Caco-2 (cell line): ENCODE results near the gene NFU1. TPM values are rescaled to one million over a fixed set of nuclear protein-coding genes. Genes with fewer than 3 reads are reported as not detected.
A peak's percentile ranks its signal among the peaks of the same experiment; 100 is the strongest.

Experiments
- BruUV-seq: library from RNA; stranded (reverse); fragments of 400-500 nt; replicated peaks from 2 replicates; lab custom pipeline; 2021; lab: Mats Ljungman, UMichigan
- CTCF ChIA-PET: fragments of 300-600 bp; sonication (Branson Sonifier 250); formaldehyde crosslinking; loops from one replicate; lab custom pipeline; 2022; ENCODE audit warnings: antibody characterized with exemption; lab: Charles Lee
- POLR2A ChIA-PET: fragments of 300-600 bp; sonication (Branson Sonifier 250); formaldehyde crosslinking; loops from one replicate; lab custom pipeline; 2022; ENCODE audit warnings: antibody characterized with exemption; lab: Charles Lee
- DNase-seq, 2 experiments: peaks; one replicate each; pipeline versions ENCODE4 v3.0.0 to v3.0.0-alpha.2; 2020 to 2022
- H3K27me3 ChIP-seq: replicated peaks from 2 replicates; pipeline ENCODE4 v1.6.0; 2011; ENCODE audit warnings: low read length; ENCODE audit not compliant: control insufficient read depth, insufficient read depth
- H3K36me3 ChIP-seq: 2 replicates; pipeline ENCODE4 v1.5.1; 2011; ENCODE audit warnings: low read length; ENCODE audit not compliant: control insufficient read depth, insufficient read depth
- H3K4me1 ChIP-seq: fragments of 250-450 bp; sonication (Bioruptor Pico); 2 replicates; pipeline ENCODE4 v1.5.1; 2020; ENCODE audit warnings: mild to moderate bottlenecking
- H3K4me3 ChIP-seq: 2 replicates; pipeline ENCODE4 v1.5.1; 2011; ENCODE audit warnings: low read depth, mild to moderate bottlenecking, control low read depth, low read length
- H3K9me3 ChIP-seq: fragments of 250-450 bp; sonication (Bioruptor Pico); 2 replicates; pipeline ENCODE4 v1.5.1; 2020; ENCODE audit warnings: mild to moderate bottlenecking, moderate library complexity
- H3K27ac Mint-ChIP-seq: one replicate; pipeline ENCODE4 v1.8.0; 2022; ENCODE audit warnings: mixed read lengths; ENCODE audit not compliant: unreplicated experiment
- H3K27me3 Mint-ChIP-seq: one replicate; pipeline ENCODE4 v1.8.0; 2022; ENCODE audit warnings: mixed read lengths; ENCODE audit not compliant: insufficient read depth, unreplicated experiment
- H3K36me3 Mint-ChIP-seq: one replicate; pipeline ENCODE4 v1.8.0; 2022; ENCODE audit warnings: mild to moderate bottlenecking, mixed read lengths; ENCODE audit not compliant: insufficient read depth, unreplicated experiment
- H3K4me1 Mint-ChIP-seq: one replicate; pipeline ENCODE4 v1.8.0; 2022; ENCODE audit warnings: low read depth, mixed read lengths; ENCODE audit not compliant: unreplicated experiment
- H3K4me3 Mint-ChIP-seq: one replicate; pipeline ENCODE4 v1.8.0; 2022; ENCODE audit warnings: mild to moderate bottlenecking, moderate library complexity, mixed read lengths; ENCODE audit not compliant: unreplicated experiment
- H3K9me3 Mint-ChIP-seq: one replicate; pipeline ENCODE4 v1.8.0; 2022; ENCODE audit warnings: mixed read lengths; ENCODE audit not compliant: unreplicated experiment
- CTCF ChIP-seq, 2 experiments: fragments of 200-600 bp in 1 of 2; IDR thresholded peaks; 1 replicate in 1 of 2; 2 replicates in 1 of 2; pipeline versions ENCODE4 v1.5.1 to v1.8.0; 2011 to 2022; ENCODE audit warnings: antibody characterized with exemption in 1 of 2, control low read depth in 1 of 2, inconsistent platforms in 1 of 2, low read depth in 1 of 2, low read length in 1 of 2, mild to moderate bottlenecking in 1 of 2, moderate library complexity in 1 of 2; ENCODE audit not compliant: insufficient read depth in 1 of 2, severe bottlenecking in 1 of 2, unreplicated experiment in 1 of 2
- intact Hi-C: fragments of 100-400 bp; cut with micrococcal nuclease; formaldehyde crosslinking; loops from one replicate; pipeline ENCODE4 v1.10.0; 2022; ENCODE audit not compliant: unreplicated experiment
- total RNA-seq: library from RNA; stranded (reverse); gene quantifications from 2 replicates; pipeline ENCODE4 v1.2.3, GENCODE V29; 2022

The NFU1 gene
- total RNA-seq, 1 experiment from 2014 or later, result 85.3 TPM

- no peaks in the 10 kb centered on the region for H3K27me3 ChIP-seq
- no peak for TF ChIP-seq CTCF (IDR thresholded peaks at IDR 0.05; ENCODE audit: insufficient read depth in 1 of 2, low read depth in 1 of 2, low read length in 1 of 2, severe bottlenecking in 1 of 2, unreplicated experiment in 1 of 2)
- H3K36me3 Mint-ChIP-seq, result peaks cover 20% of the 10 kb centered on the region
- peak overlapping the region; percentile 88 for H3K27ac Mint-ChIP-seq
- H3K36me3 ChIP-seq, result no peaks in the 10 kb centered on the region
- peak overlapping the region; percentile 75 for H3K4me3 Mint-ChIP-seq
- POLR2A ChIA-PET, result interaction anchor here (0.6 to 2.1 kb wide), 10 partner anchors 13 to 633 kb away, joined by 3 to 16 read pairs (median 4); no protein-coding TSS in a partner anchor
- no peaks in the 10 kb centered on the region for H3K27me3 Mint-ChIP-seq
- H3K9me3 ChIP-seq, result peaks cover 5% of the 10 kb centered on the region; the same call in 1 of the 2 replicates
- intact Hi-C loops, result loop anchor here (2.0 to 5.0 kb wide), 3 partner anchors 45 to 205 kb away; partner anchors contain the start of genes AAK1 and GFPT1
- H3K4me1 Mint-ChIP-seq, result peaks cover 7% of the 10 kb centered on the region
- peak overlapping the region; percentile 51 for H3K4me3 ChIP-seq
- no peak for DNase-seq
- H3K9me3 Mint-ChIP-seq, result no peaks in the 10 kb centered on the region
- peaks cover 15% of the 10 kb centered on the region for H3K4me1 ChIP-seq
- TSS peak; percentile 81 for BruUV-seq
- CTCF ChIA-PET, result interaction anchor here (0.8 to 1.9 kb wide), 6 partner anchors 13 to 123 kb away, joined by 3 to 11 read pairs (median 5); no protein-coding TSS in a partner anchor
Measured at GRCh38 chr2:69437751-69438154, 518 bp upstream of the NFU1 start.

GRCh38 chr2:69436596-69436937 lies 668 bp downstream of the NFU1 start:
- no peak for DNase-seq

GRCh38 chr2:69434753-69435152 lies 2.5 kb downstream of the NFU1 start:
- CTCF ChIA-PET, result no interaction called here

More at GRCh38 chr2:69436596-69436937, 668 bp downstream of the NFU1 start:
- peaks cover 15% of the 10 kb centered on the region for H3K4me1 ChIP-seq
- H3K9me3 Mint-ChIP-seq, result no peaks in the 10 kb centered on the region
- POLR2A ChIA-PET, result interaction anchor here (0.5 to 2.1 kb wide), 6 partner anchors 14 to 134 kb away, joined by 3 to 16 read pairs (median 4); no protein-coding TSS in a partner anchor
- H3K4me1 Mint-ChIP-seq, result peaks cover 7% of the 10 kb centered on the region
- no peaks in the 10 kb centered on the region for H3K27me3 ChIP-seq
- BruUV-seq, result no TSS peak
- peak overlapping the region; percentile 51 for H3K4me3 ChIP-seq
- H3K27ac Mint-ChIP-seq, result peak overlapping the region; percentile 88
- H3K4me3 Mint-ChIP-seq, result peak overlapping the region; percentile 75
- CTCF ChIA-PET, result interaction anchor here (0.6 to 1.9 kb wide), 10 partner anchors 14 to 493 kb away, joined by 3 to 11 read pairs (median 4); no protein-coding TSS in a partner anchor
- no peak for TF ChIP-seq CTCF (IDR thresholded peaks at IDR 0.05; ENCODE audit: insufficient read depth in 1 of 2, low read depth in 1 of 2, low read length in 1 of 2, severe bottlenecking in 1 of 2, unreplicated experiment in 1 of 2)
- no peaks in the 10 kb centered on the region for H3K36me3 ChIP-seq
- intact Hi-C loops, result loop anchor here (2.0 to 5.0 kb wide), 3 partner anchors 46 to 206 kb away; partner anchors contain the start of genes AAK1 and GFPT1
- H3K36me3 Mint-ChIP-seq, result peaks cover 20% of the 10 kb centered on the region
- no peaks in the 10 kb centered on the region for H3K27me3 Mint-ChIP-seq
- peaks cover 5% of the 10 kb centered on the region; the same call in 1 of the 2 replicates for H3K9me3 ChIP-seq

More at GRCh38 chr2:69434753-69435152, 2.5 kb downstream of the NFU1 start:
- Mint-ChIP-seq H3K4me3 (peak overlapping the region; percentile 8), H3K36me3 (peaks cover 20% of the 10 kb centered on the region), H3K4me1 (peaks cover 7% of the 10 kb centered on the region), H3K27me3 (no peaks in the 10 kb centered on the region), H3K9me3 (no peaks in the 10 kb centered on the region), H3K27ac (peak overlapping the region; percentile 21)
- no peak for DNase-seq
- no TSS peak for BruUV-seq
- no peaks in the 10 kb centered on the region for H3K27me3 ChIP-seq
- intact Hi-C loops, result loop anchor here (5.0 kb wide), 1 partner anchor 208 kb away; the partner anchor contains the start of gene AAK1
- H3K36me3 ChIP-seq, result no peaks in the 10 kb centered on the region
- peaks cover 15% of the 10 kb centered on the region for H3K4me1 ChIP-seq
- no peak overlapping the region for H3K4me3 ChIP-seq
- POLR2A ChIA-PET, result no interaction called here
- peaks cover 5% of the 10 kb centered on the region; the same call in 1 of the 2 replicates for H3K9me3 ChIP-seq
- no peak for TF ChIP-seq CTCF (IDR thresholded peaks at IDR 0.05; ENCODE audit: insufficient read depth in 1 of 2, low read depth in 1 of 2, low read length in 1 of 2, severe bottlenecking in 1 of 2, unreplicated experiment in 1 of 2)
